ENCODE results near the gene SMAD3.

The SMAD3 gene

GRCh38 chr15:67033571-67034044 lies 31.8 kb upstream of the SMAD3 start:
- DNase-seq (ENCODE audit: insufficient read length, low spot score) (no peak), FAIRE-seq (no peak)

DNA sequence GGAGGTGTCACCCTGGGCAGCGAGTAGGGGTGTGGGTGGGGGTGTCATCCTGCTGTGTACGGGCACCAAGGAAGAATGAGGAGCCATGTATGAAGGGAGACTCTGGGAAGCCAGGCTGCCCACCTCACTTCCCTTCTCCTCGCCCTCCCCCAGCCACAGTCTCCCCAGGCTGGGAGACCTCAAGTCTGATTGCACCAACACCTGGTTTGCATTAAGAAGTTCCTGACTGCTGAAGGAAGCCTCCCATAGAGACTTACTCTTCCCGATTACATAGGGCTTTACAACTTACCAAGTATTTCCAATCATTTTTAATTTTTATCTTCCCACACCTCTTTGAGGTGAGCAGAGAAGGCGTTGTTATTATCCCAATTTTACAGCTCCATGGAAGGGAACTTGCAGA lies 29.5 kb upstream of the SMAD3 start:
- no peak for DNase-seq (ENCODE audit: insufficient read length, low spot score)
- no peak for FAIRE-seq

DNA sequence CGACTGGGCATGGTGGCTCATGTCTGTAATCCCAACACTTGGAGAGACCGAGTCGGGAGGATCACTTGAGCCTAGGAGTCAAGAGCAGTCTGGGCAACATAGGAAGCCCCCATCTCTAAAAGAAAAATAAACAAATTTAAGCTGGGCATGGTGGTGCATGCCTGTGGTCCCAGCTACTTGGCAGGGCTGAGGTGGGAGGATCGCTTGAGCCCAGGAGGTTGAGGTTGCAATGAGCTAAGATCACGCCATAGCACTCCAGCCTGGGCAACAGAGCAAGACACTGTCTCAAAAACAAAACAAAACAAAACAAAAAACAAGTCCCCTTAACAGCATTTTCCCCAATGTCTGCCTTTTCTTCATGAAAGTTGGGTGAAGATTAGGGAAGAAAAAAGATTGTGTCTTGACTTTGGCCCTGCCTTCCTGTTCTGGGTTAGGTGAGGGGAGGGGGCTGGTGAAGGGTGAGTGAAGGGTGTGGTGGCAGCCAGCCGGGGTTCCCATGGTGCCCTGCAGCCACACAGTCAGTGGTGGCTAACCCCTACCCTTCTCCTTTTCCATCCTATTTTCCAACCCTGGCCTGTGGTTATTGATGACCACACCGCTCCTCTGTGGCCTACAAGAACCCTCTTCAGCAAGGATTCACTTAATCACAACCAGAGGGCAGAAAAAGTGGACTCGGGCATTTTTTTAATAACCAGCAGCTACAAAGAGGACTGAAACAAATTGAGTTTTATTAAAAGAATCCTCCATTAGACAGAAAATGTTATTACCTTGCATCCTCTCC lies 28.4 kb upstream of the SMAD3 start:
- DNase-seq (ENCODE audit: insufficient read length, low spot score), result no peak
- no peak for FAIRE-seq

GRCh38 chr15:67037694-67038093 lies 27.7 kb upstream of the SMAD3 start:
- no peak for DNase-seq (ENCODE audit: insufficient read length, low spot score)
- no peak for FAIRE-seq

DNA sequence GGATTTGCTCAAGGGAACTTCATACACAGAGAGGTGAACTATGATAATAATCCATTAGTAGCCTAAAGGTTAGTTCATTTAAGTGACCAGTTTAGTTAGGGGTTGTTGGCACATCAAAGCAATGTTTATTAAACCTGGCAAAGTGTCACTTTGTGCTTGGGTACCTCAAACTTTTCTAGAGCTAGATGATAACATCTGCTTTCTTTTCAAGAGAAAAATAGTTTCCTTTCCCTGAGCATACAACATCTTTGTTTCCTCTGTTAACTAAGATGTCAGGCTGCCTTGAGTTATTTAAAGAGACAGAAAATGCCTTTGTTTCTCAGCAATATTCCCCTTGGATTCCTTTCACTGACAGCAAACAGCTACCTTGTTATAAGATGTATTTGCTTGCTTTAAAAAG lies 26.7 kb upstream of the SMAD3 start:
- DNase-seq (ENCODE audit: insufficient read length, low spot score), result no peak
- no peak for FAIRE-seq

- DNase-seq (ENCODE audit: insufficient read length, low spot score) (no peak), FAIRE-seq (no peak)
These were observed 25.9 kb upstream of the SMAD3 start for GRCh38 chr15:67039384-67040075.

DNA sequence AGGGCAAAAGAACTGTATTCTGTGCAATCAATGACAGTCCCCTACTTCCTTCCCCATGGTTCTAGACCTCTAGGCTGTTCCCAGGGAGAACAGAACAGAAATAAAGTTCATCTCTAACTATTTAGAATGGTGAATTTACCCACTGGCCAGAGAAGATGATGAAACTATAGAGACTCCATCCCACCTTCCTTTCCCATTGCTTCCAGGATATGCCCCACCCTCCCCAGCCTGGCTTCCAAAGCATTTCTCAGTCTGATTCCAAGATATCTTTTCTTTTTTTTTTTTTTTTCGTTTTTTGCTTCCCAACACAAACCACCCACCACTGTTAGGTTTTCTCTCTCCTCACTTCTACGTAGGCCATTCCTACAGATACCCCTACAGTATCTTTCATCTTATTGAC lies 25.1 kb upstream of the SMAD3 start:
- DNase-seq (ENCODE audit: insufficient read length, low spot score), result no peak
- FAIRE-seq, result no peak

DNA sequence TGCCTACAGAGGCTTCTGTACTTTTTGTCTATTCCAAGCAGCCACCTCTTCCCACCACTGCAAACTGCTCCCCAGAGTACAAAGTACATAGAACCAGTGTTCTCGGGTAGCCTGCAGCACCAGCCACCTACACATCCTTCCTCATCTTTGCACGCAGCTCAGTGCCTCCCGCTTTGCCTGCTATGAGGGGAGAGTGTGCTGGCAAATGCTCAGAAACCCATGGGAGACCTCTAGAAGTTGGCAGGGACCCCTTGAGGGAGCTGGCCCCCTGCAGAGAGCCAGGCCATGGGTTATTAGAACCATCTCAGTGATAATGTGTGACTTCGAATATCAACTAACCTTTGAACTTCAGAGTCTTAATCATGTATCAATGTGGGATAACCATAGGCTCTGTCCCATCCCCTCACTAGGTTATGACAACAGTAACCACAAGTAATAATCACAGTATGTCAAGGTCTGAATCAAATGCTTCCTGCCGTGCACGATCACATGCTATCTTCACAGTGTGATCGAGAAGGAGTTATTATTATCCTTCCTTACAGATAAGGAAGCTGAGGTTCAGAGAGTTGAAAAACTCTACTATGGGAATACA lies 22.8 kb upstream of the SMAD3 start:
- FAIRE-seq (no peak), DNase-seq (ENCODE audit: insufficient read length, low spot score) (no peak)

GRCh38 chr15:67043939-67044771 lies 21.2 kb upstream of the SMAD3 start:
- DNase-seq (ENCODE audit: insufficient read length, low spot score) (no peak), FAIRE-seq (no peak)

DNA sequence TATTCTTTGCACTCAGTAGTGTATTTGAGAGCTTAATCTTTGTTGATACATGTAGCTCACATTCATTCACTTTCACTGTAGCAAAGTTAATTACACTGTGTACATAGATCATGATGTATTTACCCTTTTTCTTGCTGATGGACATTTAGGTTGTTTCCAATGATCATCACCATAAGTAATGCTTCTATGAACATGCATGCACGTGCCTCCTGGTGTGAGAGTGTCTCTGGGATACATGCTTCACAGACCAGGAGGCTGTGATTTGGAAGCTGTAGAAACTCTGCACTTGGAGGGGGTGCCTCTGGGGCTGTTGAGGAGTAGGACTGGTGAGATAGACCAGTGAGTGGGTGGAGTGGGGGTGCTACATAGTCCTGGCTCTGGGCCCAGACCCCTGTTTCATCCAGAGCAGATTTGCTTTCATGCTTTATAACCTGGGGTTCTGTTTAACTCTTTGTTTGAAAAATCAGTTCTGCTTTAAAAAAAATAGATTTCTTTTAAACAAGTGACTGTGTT lies 18.2 kb upstream of the SMAD3 start:
- no peak for FAIRE-seq

GRCh38 chr15:67048281-67049279 lies 16.8 kb upstream of the SMAD3 start:
- no peak for DNase-seq (ENCODE audit: insufficient read length, low spot score)
- FAIRE-seq, result no peak

More for the DNA sequence above, 18.2 kb upstream of the SMAD3 start:
- no peak for DNase-seq (ENCODE audit: insufficient read length, low spot score)

DNA sequence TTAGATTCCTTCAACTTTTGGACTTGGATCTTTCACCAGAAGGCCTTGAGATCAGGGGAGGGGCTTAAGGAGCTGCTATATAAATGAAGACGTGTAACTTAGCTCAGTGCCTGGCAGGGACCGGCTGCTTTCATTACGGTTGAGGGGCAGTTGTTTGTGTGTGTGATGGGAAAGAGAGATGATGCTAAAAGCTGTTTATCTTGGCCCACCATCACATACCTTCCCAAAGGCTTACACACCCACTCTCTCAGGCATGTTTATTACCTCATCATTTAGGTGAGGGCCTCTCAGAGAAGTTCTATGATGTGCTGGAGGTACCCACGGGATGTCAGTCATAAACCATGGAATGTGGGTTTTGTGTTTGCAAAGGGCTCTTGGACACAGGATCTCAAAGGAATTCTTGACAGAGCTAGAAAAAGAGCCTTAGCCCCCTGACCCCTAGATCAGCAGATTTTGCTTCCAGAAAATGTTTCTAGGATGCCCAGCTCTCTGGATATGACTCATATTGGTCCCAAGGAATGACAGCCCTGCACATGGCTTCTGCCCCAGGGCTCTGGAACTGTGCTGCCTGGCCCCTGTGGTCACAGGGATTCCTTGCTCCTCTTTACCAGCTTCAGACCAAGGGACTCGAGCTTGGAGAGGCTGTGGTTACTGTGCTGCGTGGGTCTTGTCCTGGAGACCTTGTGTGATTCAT lies 15.9 kb upstream of the SMAD3 start:
- no peak for DNase-seq (ENCODE audit: insufficient read length, low spot score)
- no peak for FAIRE-seq

- FAIRE-seq (no peak), DNase-seq (ENCODE audit: insufficient read length, low spot score) (no peak)
These were observed 15.3 kb upstream of the SMAD3 start for GRCh38 chr15:67050062-67050461.

GRCh38 chr15:67050522-67051087 lies 14.8 kb upstream of the SMAD3 start:
- no peak for FAIRE-seq
- DNase-seq (ENCODE audit: insufficient read length, low spot score), result no peak

- FAIRE-seq (no peak), DNase-seq (ENCODE audit: insufficient read length, low spot score) (no peak)
These were observed 14.0 kb upstream of the SMAD3 start for GRCh38 chr15:67051088-67052045.

- FAIRE-seq, result no peak
- DNase-seq (ENCODE audit: insufficient read length, low spot score), result no peak
These were observed 10.7 kb upstream of the SMAD3 start for GRCh38 chr15:67054676-67055075.

GRCh38 chr15:67059127-67059553 lies 6.3 kb upstream of the SMAD3 start:
- FAIRE-seq (no peak), DNase-seq (ENCODE audit: insufficient read length, low spot score) (no peak)

Measured in GM19239 (cell line).